Trophoblast cell (in vitro differentiated cells and primary cell): ENCODE results near the gene DCP1A.
A peak's percentile ranks its signal among the peaks of the same experiment; 100 is the strongest.

ENCODE experiments used
- DNase-seq, 2 donors: peaks; one replicate each; pipeline ENCODE4 v3.0.0-alpha.2; 2016
- H2AFZ ChIP-seq: 2 replicates; pipeline ENCODE4 v1.6.1; 2013; ENCODE audit warnings: low read length, moderate library complexity, mild to moderate bottlenecking; ENCODE audit not compliant: insufficient read depth, poor library complexity
- H2AK5ac ChIP-seq: 2 replicates; pipeline ENCODE4 v1.6.1; 2013; ENCODE audit warnings: mild to moderate bottlenecking, low read length
- H2BK120ac ChIP-seq: 2 replicates; pipeline ENCODE4 v1.6.1; 2013; ENCODE audit warnings: low read length, mild to moderate bottlenecking, moderate library complexity; ENCODE audit not compliant: insufficient read depth, poor library complexity
- H2BK12ac ChIP-seq: 2 replicates; pipeline ENCODE4 v1.6.1; 2013; ENCODE audit warnings: mild to moderate bottlenecking, low read length, moderate library complexity
- H2BK5ac ChIP-seq: 2 replicates; pipeline ENCODE4 v1.6.1; 2013; ENCODE audit warnings: low read length, low read depth, moderate library complexity, mild to moderate bottlenecking; ENCODE audit not compliant: poor library complexity
- H3K14ac ChIP-seq: 2 replicates; pipeline ENCODE4 v1.6.1; 2013; ENCODE audit warnings: mild to moderate bottlenecking, low read length
- H3K18ac ChIP-seq: 2 replicates; pipeline ENCODE4 v1.6.1; 2013; ENCODE audit warnings: mild to moderate bottlenecking, low read length
- H3K23ac ChIP-seq: 2 replicates; pipeline ENCODE4 v1.6.1; 2013; ENCODE audit warnings: low read length
- H3K27ac ChIP-seq: 2 replicates; pipeline ENCODE4 v1.5.1; 2013; ENCODE audit warnings: low read depth, mild to moderate bottlenecking, inconsistent platforms, low read length, moderate library complexity
- H3K27me3 ChIP-seq: 2 replicates; pipeline ENCODE4 v1.6.1; 2013; ENCODE audit warnings: inconsistent platforms, mild to moderate bottlenecking, low read length, moderate library complexity; ENCODE audit not compliant: insufficient read depth
- H3K36me3 ChIP-seq, 2 experiments: 1 replicate in 1 of 2; 2 replicates in 1 of 2; pipeline ENCODE4 v1.6.1; 2013; ENCODE audit warnings: low read length in 2 of 2, mild to moderate bottlenecking in 2 of 2, moderate library complexity in 1 of 2; ENCODE audit not compliant: insufficient read depth in 2 of 2, control insufficient read depth in 1 of 2
- H3K4ac ChIP-seq: 2 replicates; pipeline ENCODE4 v1.6.1; 2013; ENCODE audit warnings: low read depth, mild to moderate bottlenecking, low read length, moderate library complexity
- H3K4me1 ChIP-seq, 2 experiments: 1 replicate in 1 of 2; 2 replicates in 1 of 2; pipeline ENCODE4 v1.6.1; 2013; ENCODE audit warnings: low read length in 2 of 2, mild to moderate bottlenecking in 2 of 2, moderate library complexity in 1 of 2; ENCODE audit not compliant: insufficient read depth in 2 of 2, control insufficient read depth in 1 of 2
- H3K4me2 ChIP-seq: 2 replicates; pipeline ENCODE4 v1.6.1; 2013; ENCODE audit warnings: inconsistent platforms, mild to moderate bottlenecking, low read length, moderate library complexity
- H3K4me3 ChIP-seq: 2 replicates; pipeline ENCODE4 v1.5.1; 2013; ENCODE audit warnings: mild to moderate bottlenecking, low read depth, low read length, inconsistent platforms
- H3K79me1 ChIP-seq: one replicate; pipeline ENCODE4 v1.6.1; 2013; ENCODE audit warnings: low read length
- H3K79me2 ChIP-seq: 2 replicates; pipeline ENCODE4 v1.6.1; 2013; ENCODE audit warnings: low read length, mild to moderate bottlenecking; ENCODE audit not compliant: control insufficient read depth, insufficient read depth, poor library complexity
- H3K9ac ChIP-seq: 2 replicates; pipeline ENCODE4 v1.6.1; 2013; ENCODE audit warnings: mild to moderate bottlenecking, low read length
- H3K9me3 ChIP-seq: 2 replicates; pipeline ENCODE4 v1.6.1; 2013; ENCODE audit warnings: low read depth, mild to moderate bottlenecking, control low read depth, inconsistent platforms, low read length; ENCODE audit not compliant: insufficient read depth
- H4K12ac ChIP-seq: 2 replicates; pipeline ENCODE4 v1.6.1; 2013; ENCODE audit warnings: low read depth, mild to moderate bottlenecking, low read length, moderate library complexity
- H4K8ac ChIP-seq: 2 replicates; pipeline ENCODE4 v1.6.1; 2013; ENCODE audit warnings: low read depth, mild to moderate bottlenecking, low read length, moderate library complexity
- H4K91ac ChIP-seq: one replicate; pipeline ENCODE4 v1.6.1; 2013; ENCODE audit warnings: low read depth, mild to moderate bottlenecking, low read length, moderate library complexity
- WGBS: extraction: QIAGEN DNeasy Blood & Tissue Kit; methylation state at CpG from one replicate; pipeline ENCODE4 v1.1.7; 2013; ENCODE audit warnings: missing lambda C conversion rate; ENCODE audit not compliant: insufficient read length, insufficient coverage; ENCODE audit errors: extremely low coverage; 5-methylcytosine and 5-hydroxymethylcytosine counted together

The DCP1A gene

DNA sequence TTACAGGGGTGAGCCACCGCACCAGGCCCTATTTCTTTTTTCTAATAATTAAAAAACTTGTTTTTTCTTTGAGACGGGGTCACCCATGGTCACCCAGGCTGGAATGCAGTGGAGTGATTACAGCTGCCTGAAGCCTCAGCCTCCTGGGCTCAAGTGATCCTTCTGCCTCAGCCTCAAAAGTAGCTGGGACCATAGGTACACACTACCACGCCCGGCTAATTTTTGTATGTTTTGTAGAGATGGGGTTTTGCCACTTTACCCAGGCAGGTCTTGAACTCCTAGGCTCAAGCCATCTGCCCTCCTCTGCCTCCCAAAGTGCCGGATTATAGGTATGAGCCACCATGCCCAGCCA lies 90.7 kb downstream of the DCP1A start:
- H4K12ac ChIP-seq = no peak overlapping the region
- no peak overlapping the region for H2BK120ac ChIP-seq
- H3K4me1 ChIP-seq = peaks cover 14 to 26% of the 10 kb centered on the region in 2 experiments
- H3K36me3 ChIP-seq = no peaks in the 10 kb centered on the region
- H3K4ac ChIP-seq = no peak overlapping the region
- no peak overlapping the region for H3K18ac ChIP-seq
- peaks cover 18% of the 10 kb centered on the region for H3K79me1 ChIP-seq
- H3K9ac ChIP-seq = no peak overlapping the region
- no peak overlapping the region for H2BK5ac ChIP-seq
- H3K23ac ChIP-seq = no peak overlapping the region
- H2BK12ac ChIP-seq = no peak overlapping the region
- no peak overlapping the region for H3K27ac ChIP-seq
- H3K14ac ChIP-seq = no peak overlapping the region
- no peak overlapping the region for H3K4me2 ChIP-seq
- no peak for DNase-seq
- peak overlapping the region; percentile 27 for H4K91ac ChIP-seq
- no peaks in the 10 kb centered on the region for H3K9me3 ChIP-seq
- H3K27me3 ChIP-seq = no peaks in the 10 kb centered on the region
- no peak overlapping the region for H2AFZ ChIP-seq
- peaks cover 30% of the 10 kb centered on the region for H3K79me2 ChIP-seq
- H2AK5ac ChIP-seq = no peak overlapping the region
- H4K8ac ChIP-seq = no peak overlapping the region
- H3K4me3 ChIP-seq = no peak overlapping the region
- no CpG with 5 or more reads among the region's 5 CpGs for WGBS

- WGBS = no CpG with 5 or more reads among the region's 66 CpGs
- Histone ChIP-seq H3K4ac (peak within 1 kb of the TSS; percentile 90), H3K79me1 (peaks cover 16% of the 10 kb centered on the region), H3K27ac (peak within 1 kb of the TSS; percentile 92), H3K9ac (peak within 1 kb of the TSS; percentile 85), H3K4me3 (peak within 1 kb of the TSS; percentile 98), H3K23ac (no peak within 1 kb of the TSS), H3K4me2 (peak within 1 kb of the TSS; percentile 86), H3K4me1 (peaks cover 17 to 30% of the 10 kb centered on the region in 2 experiments), H3K27me3 (no peaks in the 10 kb centered on the region), H4K8ac (peak within 1 kb of the TSS; percentile 81), H3K9me3 (no peaks in the 10 kb centered on the region), H2BK12ac (peak within 1 kb of the TSS; percentile 75), H3K14ac (peak within 1 kb of the TSS; percentile 93), H3K18ac (peak within 1 kb of the TSS; percentile 91), H2BK120ac (peak within 1 kb of the TSS; percentile 87), H4K12ac (peak within 1 kb of the TSS; percentile 64), H3K36me3 (peaks cover under 1 to 4% of the 10 kb centered on the region in 2 experiments), H2AK5ac (peak within 1 kb of the TSS; percentile 88), H4K91ac (peak within 1 kb of the TSS; percentile 85), H2AFZ (peak within 1 kb of the TSS; percentile 76), H2BK5ac (peak within 1 kb of the TSS; percentile 90), H3K79me2 (peaks cover 36% of the 10 kb centered on the region)
- DNase-seq = peak; percentile 84
Observed at GRCh38 chr3:53255775-53256703, 91.3 kb downstream of the DCP1A start, which contains the start of gene TKT. Gene TKT (minus strand): TSS chr3:53256022. CDS start chr3:53255942, 80 bp downstream.

DNA sequence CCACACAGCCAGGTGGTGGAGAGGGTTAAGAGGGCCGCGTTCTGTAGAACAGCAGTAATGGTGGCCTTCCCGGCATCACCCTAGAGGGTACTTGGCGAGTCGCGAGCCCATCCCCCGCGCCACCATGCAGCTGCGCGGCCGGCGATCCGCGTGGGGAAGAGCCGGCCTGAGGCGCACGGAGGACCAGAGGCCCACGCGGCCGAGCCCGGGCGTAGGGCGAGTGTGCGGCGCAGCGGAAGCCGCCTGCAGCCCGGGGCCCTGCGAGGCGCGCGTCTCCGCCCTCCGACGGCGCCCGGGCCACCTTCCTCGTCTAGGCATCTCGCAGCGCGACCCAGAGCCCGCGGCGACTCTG lies 91.9 kb downstream of the DCP1A start:
- Histone ChIP-seq H3K4me2 (peak overlapping the region; percentile 86), H2AFZ (peak overlapping the region; percentile 76), H3K14ac (peak overlapping the region; percentile 93), H3K4me3 (peak overlapping the region; percentile 98), H3K23ac (no peak overlapping the region), H2AK5ac (peak overlapping the region; percentile 77), H2BK120ac (peak overlapping the region; percentile 35), H2BK5ac (peak overlapping the region; percentile 90), H3K79me1 (peaks cover 16% of the 10 kb centered on the region), H4K8ac (peak overlapping the region; percentile 68), H3K18ac (peak overlapping the region; percentile 91), H4K12ac (peak overlapping the region; percentile 64), H3K4me1 (peaks cover 20 to 32% of the 10 kb centered on the region in 2 experiments), H4K91ac (peak overlapping the region; percentile 77), H3K36me3 (peaks cover 5 to 6% of the 10 kb centered on the region in 2 experiments), H3K9ac (peak overlapping the region; percentile 85), H2BK12ac (peak overlapping the region; percentile 8), H3K27ac (peak overlapping the region; percentile 92), H3K9me3 (no peaks in the 10 kb centered on the region), H3K4ac (peak overlapping the region; percentile 90), H3K79me2 (peaks cover 43% of the 10 kb centered on the region), H3K27me3 (no peaks in the 10 kb centered on the region)
- DNase-seq = peak in 1 of 2 donors; percentile 59
- WGBS = no CpG with 5 or more reads among the region's 44 CpGs

DNA sequence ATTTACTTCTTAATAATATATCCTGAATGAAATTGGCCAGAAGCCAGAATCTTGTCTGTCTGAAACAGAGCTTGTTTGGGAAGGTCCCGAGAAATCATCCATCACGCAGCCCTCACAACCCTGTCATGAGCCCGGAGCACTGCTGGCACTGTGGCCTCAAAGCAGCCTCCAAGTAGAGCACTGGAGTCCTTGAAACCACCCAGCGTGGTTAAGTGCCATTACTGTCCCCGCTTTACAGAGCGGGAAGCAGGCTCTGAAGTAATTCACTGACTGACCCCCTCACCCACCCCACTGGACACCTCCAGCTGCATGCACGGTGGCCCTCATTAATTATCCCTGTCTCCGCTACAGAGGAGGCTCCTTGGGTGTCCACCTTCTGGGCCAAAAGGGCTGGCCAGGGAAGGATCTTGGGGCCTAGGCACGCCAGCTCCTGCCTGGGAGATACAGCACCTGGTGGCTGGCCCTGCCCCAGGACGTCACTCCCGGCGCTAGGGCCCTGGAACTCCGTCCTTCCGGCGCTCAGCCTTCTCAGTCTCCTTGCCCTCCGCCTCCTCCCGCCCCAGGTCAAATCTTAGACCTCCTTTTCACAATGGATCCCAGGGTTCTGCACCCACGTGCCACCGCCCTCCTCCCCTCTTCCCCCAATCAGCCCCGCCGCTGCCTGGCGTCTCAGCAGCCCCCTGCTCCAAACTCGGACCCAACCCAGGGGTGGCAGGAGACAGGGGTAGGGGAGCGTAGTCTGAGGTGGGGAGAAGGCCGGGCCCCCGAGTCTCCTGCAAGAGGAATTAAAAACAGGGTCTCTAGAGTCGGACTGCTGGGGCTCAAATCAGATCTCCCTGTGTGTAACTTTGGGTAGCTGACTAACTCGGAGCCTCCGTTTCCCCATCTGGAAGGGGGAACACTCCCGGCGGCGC lies 92.6 kb downstream of the DCP1A start:
- peak overlapping the region; percentile 77 for H2AK5ac ChIP-seq
- DNase-seq = peak; percentile 74 to 78
- H2BK5ac ChIP-seq = peak overlapping the region; percentile 90
- peaks cover 23 to 32% of the 10 kb centered on the region in 2 experiments for H3K4me1 ChIP-seq
- H3K9me3 ChIP-seq = no peaks in the 10 kb centered on the region
- peak overlapping the region; percentile 93 for H3K14ac ChIP-seq
- peak overlapping the region; percentile 98 for H3K4me3 ChIP-seq
- H3K27me3 ChIP-seq = no peaks in the 10 kb centered on the region
- WGBS = no CpG with 5 or more reads among the region's 32 CpGs
- H2BK12ac ChIP-seq = peak overlapping the region; percentile 8
- H3K79me2 ChIP-seq = peaks cover 48% of the 10 kb centered on the region
- peak overlapping the region; percentile 77 for H4K91ac ChIP-seq
- peaks cover 16% of the 10 kb centered on the region for H3K79me1 ChIP-seq
- peak overlapping the region; percentile 86 for H3K4me2 ChIP-seq
- peak overlapping the region; percentile 92 for H3K27ac ChIP-seq
- H2BK120ac ChIP-seq = peak overlapping the region; percentile 35
- peak overlapping the region; percentile 91 for H3K18ac ChIP-seq
- peak overlapping the region; percentile 85 for H3K9ac ChIP-seq
- H3K36me3 ChIP-seq = peaks cover 9 to 10% of the 10 kb centered on the region in 2 experiments
- H3K23ac ChIP-seq = no peak overlapping the region
- peak overlapping the region; percentile 68 for H4K8ac ChIP-seq
- H2AFZ ChIP-seq = peak overlapping the region; percentile 76
- peak overlapping the region; percentile 64 for H4K12ac ChIP-seq
- H3K4ac ChIP-seq = peak overlapping the region; percentile 90
